RPMI7951 (cell line): Measurements from ENCODE around the gene OFD1. TPM values are rescaled to one million over a fixed set of nuclear protein-coding genes. Genes with fewer than 3 reads are reported as not detected.

Experiments used
- DNase-seq: peaks from one replicate; pipeline ENCODE4 v3.0.0-alpha.2; 2012; ENCODE audit warnings: low read depth
- total RNA-seq: library from RNA; depleted of rRNA; stranded (reverse); fragments of >200 nt; shearing (Covaris generic); gene quantifications from 2 replicates; pipeline ENCODE4 v1.2.3, GENCODE V29; 2014

OFD1 gene
- total RNA-seq, 1 experiment from 2014 or later, result 9.7 TPM

DNA sequence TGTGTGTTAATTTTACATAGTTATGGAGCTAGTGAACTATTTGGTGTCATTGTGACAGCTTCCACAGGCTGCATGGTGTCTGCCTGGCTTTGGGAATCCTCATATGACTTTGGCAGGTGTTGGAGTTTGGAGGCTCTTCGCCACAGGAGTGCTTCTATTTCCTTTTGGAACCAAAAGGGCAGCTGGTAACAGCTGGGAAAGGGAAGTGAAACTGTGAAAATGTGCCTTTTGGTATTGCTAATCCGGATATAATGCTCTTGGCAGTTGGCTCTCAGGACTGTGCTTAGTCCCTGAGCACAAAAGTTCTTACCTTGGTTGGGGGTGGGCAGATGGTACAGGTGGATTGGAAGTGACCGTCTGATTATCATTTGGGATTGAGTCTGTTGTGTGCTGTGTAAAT is 18.1 kb downstream of the OFD1 start:
- DNase-seq, result no peak

DNA sequence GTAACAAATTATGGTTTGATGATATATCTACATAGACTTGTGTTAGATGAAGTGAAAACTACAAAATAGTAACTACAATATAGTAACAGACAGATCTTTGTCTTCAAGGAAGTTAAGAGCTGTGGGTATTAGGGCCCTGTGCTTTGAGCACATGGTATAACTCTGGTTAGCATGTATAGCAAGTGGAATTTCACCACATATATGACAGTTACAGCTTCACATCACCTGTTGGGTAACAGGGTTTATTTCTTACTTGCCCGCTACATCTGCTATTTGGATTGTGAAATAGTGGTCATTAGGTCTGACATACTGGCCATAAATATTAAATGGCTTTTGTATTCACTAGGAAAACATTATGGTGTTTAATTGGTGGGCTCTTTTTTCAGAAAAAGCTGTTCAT is 20.2 kb downstream of the OFD1 start:
- DNase-seq, result no peak

- DNase-seq, result no peak
Measured at GRCh38 chrX:13755254-13755653, 20.7 kb downstream of the OFD1 start.

DNA sequence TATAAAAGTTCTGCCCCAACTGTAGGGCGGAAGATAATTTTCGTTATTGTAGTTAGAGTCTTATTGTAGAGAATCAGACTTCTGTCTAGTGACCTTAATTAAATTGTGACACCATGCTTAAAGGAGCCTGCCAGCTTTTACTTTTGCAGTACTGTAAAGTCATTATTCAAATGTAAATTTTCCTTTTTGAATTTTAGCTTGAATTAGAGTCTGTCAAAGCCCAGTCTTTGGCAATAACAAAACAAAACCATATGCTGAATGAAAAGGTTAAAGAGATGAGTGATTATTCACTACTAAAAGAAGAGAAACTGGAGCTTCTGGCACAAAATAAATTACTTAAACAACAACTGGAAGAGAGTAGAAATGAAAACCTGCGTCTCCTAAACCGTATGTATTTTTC is 21.8 kb downstream of the OFD1 start:
- DNase-seq, result no peak

DNA sequence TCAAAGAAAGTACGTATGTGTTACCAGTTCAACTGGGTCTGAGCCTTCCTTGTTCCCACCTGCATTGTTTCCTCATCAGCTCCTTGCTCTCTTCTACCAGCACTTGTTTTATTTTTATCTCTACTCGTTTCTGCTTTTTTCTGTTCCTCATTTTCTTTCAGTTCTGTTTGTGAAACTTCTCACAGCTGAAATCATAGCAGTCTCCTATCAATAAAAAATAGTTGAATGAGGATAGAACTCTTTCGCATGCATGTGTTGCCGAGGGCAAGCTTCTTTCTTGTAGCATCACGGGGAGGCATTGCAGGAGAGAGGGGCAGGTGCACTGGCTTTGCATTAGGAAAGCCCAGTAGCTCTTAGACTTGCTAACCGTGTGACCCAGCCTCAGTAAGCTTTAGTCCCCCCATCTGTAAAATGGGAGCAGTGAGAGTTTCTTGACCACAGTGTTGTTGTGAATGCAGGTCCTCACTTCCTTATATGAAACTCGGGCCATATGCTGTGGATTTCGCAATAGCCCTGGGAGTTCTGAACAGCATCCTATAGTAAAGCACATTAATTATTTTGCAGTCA is 24.7 kb downstream of the OFD1 start:
- DNase-seq, result no peak

DNA sequence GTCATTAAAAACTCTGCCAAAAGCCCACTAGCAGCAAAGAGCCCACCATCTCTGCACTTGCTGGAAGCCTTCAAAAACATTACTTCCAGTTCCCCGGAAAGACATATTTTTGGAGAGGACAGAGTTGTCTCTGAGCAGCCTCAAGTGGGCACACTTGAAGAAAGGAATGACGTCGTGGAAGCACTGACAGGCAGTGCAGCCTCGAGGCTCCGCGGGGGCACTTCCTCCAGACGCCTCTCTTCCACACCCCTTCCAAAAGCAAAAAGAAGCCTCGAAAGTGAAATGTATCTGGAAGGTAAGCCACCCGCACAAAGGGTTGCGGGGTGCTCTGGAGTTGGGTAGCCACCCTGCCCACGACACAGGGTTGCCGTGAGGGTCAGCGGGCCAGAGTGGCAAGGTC is 25.9 kb downstream of the OFD1 start:
- DNase-seq, result no peak

GRCh38 chrX:13761606-13762414 is 27.3 kb downstream of the OFD1 start:
- DNase-seq, result no peak

DNA sequence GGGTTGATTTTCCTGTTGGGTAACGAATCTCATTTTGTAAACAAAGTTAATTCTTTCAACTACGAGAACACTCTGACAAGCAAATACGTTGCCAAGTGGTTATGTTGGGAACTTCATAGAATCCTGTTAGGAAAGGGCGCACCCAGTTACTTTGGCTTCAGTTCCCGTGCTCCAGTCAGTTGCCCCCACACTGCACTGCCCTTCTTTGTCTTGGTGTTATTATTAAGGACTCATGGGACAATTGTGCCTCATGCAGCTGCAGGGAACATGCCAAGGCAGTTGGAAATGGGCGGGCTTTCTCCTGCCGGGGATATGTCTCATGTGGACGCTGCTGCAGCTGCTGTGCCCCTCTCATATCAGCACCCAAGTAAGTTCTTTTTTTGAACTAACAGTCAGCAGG is 28.9 kb downstream of the OFD1 start:
- DNase-seq, result no peak

DNA sequence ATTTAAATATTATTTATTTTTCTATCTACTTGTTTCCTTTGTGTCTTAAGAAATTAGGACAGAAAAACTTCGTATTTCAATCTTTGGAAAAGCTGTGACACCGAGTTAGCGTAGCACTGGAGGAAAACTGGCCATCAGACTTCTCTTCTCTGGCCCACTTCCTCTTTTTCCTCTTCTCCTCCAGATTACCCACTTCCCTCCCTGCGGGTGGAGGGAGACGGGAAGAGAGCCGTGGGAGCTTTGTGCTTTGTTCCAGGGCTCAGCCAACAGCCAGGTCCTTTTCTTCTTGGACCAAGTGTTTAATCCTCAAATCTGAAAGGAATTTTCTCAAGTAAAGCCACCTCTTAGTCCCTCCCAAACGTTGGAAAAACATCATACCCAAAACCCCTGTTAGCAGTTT is 29.7 kb downstream of the OFD1 start:
- DNase-seq, result no peak

DNA sequence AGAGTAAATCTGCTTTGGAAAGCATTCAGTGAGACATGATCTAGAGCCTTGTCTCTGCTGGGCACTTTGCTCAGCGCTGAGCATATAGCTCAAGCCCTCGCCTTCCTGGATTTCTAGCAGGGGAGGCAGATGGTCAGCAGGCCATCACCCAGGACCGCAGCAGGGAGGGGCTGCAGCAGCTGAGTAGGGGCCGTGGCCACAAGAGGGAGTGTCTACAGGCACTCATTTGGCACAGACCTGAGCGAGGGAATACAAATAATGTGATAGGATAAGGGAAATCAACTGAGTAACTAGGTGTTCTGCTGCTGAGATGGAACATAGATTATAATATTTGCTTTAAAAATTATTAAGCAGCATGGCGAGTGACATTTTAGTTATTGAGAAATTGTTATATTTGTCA is 30.2 kb downstream of the OFD1 start:
- DNase-seq, result no peak

DNA sequence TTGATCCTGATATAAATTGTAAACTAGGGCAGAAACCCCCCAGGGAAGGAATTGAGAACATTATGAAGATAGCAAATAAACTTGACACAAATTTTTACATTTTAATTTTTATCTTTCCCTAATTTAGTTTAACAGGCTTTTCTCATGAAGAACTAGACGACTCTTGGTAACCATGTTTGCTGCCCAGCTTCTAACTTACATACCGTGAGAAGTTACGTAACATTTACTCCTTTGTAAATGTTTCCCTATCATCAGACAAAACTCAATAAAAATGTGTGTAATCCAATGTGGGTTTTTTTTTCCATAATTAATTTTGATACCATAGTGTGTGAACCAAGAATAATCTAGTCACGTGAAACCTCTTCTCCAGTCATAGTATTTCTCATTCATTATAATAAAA is 34.4 kb downstream of the OFD1 start:
- DNase-seq, result no peak

DNA sequence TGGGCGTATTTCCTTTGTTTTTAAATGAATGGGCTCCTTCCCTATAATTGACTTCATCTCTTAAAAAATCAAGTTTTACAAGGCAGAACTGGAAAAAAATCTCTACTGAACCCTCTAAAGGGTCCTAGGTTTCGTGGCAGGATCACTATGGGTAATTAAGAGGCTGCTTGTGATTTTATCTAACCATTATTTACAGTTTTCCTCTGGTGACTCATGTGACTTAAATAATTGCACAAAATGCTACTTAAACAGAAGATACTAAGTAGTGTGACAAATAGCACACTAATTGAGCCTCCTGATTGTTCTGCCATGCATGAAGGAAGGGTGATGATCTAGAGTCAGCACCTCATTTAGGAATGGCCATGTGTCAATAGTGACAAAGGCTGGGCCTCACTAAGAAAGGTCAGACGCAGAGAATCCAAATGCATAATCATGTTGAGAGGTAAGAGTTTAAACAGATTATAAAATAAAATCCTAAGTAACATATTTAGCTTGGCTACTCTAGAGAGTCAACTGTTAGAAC is 35.5 kb downstream of the OFD1 start:
- DNase-seq, result no peak

DNA sequence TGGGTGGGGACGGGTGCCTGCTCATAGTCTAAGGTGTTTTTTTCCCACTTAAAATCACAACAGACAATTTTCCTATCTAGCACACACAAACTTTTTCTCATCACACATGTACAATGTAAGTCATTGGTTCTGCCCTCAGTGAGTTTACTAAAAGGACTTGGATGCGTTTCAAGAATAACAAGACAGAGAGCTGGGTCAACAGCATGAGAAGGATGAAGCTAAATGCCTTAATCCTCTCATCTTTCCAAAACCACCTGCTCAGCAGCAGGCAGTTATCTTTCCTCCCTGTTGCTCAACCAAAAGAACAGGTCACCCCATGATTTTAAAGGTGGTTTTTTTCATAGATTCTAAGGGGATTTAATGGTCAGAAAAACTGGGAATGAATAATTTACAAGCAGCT is 40.1 kb downstream of the OFD1 start:
- DNase-seq, result no peak

DNA sequence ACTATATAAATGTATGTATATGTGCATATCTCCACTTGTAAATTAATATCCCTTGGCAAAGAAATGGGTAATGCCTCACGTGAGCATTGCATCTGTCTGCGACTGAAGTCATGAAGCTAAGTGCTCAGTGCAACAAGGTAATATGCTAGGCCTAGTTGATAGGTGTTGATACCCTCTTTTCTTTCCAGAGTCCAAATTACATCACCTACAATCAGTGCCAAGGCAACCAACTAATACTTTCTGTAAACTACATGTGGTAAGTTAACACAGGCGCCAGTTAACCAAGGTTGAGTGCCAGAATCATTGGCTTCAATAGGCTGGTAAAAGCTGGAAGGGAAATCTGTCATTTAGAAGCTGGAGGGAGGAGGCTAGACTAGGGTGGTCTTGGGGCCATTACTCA is 41.3 kb downstream of the OFD1 start:
- no peak for DNase-seq

GRCh38 chrX:13776387-13776786 is 41.8 kb downstream of the OFD1 start:
- DNase-seq, result no peak

GRCh38 chrX:13778916-13779315 is 44.4 kb downstream of the OFD1 start:
- DNase-seq, result peak; percentile 21

- no peak for DNase-seq
Measured at GRCh38 chrX:13780868-13781427, 46.4 kb downstream of the OFD1 start.

DNA sequence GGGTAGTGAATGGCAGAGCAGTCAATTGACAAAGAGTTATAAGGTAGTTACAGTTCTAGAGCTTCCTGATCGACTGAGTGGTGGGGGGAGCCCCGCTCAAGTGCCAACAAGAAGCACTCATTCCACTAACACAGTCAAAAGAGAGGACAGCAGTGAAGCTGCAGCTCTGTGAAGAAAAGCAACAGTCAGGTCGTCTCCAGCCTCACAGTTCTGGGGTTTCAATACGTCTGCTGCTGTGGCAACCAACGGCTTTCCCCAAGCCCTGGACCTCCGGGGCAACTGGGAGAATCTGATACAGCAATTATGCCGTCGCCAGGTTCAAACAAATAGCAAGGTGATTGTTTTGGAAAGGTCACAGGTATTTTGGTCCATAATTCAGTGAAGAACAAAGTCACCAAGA is 51.5 kb downstream of the OFD1 start:
- DNase-seq, result no peak

DNA sequence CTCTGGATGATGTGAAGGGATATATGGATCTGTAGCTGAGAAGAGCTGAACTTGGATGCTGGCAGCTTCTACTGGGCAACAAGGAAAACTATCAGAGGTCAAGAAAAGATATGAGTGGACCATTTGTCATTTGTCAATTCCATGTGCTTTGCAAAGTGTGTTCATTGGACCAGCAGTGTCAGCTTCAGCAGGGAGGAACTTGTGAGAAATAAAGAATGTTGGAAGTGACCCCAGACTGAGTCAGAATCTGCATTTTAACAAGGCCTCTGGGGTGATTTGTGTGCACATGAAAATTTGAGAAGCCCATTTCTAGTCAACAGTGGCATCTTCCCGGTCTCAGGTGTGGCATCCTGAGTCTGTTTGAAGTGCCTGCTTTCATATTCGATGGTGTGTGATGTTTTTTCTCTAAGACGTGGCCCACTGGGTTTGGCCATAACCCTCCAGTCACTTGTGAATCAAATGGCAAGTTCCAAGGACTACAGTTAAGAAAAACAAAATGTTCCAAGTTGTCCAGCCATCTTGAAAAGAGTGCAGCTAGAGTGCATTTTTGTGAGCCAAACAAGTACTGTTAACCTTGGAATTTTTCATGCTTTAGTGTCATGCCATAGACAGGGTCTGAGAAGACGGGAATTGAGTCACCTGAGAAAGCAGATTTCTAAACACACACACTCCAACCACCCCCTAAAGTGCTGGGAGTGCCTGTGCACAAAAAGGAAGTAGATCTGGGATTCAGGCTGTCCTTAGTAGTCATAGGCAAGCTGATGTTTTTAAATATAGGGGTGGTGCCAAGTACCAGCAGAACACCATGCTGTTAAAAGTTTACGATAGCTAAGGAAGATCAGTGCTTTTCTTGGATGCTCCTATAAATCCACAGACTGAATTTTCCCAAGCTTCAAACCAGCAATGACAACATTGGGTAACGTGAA is 55.9 kb downstream of the OFD1 start:
- no peak for DNase-seq

- DNase-seq, result no peak
Measured at GRCh38 chrX:13791145-13791544, 56.6 kb downstream of the OFD1 start.

DNA sequence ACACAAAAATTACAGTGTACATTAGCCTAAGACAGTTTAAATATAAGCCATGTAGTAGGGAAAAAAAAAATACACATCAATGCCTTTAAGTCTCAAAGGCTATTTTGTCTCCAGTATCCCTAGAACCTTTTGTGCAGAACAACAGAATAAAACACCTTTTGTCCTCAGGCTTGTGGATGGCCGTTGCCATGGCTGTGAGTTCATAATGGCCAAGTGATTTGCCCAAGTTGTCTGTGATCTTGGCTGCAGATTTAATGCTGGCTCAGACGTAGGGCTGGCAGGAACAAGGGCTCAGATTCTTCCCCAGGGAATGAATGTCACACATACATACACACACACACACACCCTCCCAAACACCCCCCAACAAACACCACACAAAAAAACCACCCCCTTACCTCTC is 57.0 kb downstream of the OFD1 start:
- DNase-seq, result peak; percentile 5

- no peak for DNase-seq
Measured at GRCh38 chrX:13793897-13794296, 59.3 kb downstream of the OFD1 start.
